HG03103 (cell line): ENCODE data around the gene SLC29A3.

ENCODE experiments used
- ATAC-seq: cut with Tn5 transposase; IDR thresholded peaks from one replicate; pipeline ENCODE4 v1.9.1; 2021; ENCODE audit warnings: low read depth; ENCODE audit not compliant: unreplicated experiment

The SLC29A3 gene

GRCh38 chr10:71299071-71299785 is 19.8 kb upstream of the SLC29A3 start:
- no peak for ATAC-seq

DNA sequence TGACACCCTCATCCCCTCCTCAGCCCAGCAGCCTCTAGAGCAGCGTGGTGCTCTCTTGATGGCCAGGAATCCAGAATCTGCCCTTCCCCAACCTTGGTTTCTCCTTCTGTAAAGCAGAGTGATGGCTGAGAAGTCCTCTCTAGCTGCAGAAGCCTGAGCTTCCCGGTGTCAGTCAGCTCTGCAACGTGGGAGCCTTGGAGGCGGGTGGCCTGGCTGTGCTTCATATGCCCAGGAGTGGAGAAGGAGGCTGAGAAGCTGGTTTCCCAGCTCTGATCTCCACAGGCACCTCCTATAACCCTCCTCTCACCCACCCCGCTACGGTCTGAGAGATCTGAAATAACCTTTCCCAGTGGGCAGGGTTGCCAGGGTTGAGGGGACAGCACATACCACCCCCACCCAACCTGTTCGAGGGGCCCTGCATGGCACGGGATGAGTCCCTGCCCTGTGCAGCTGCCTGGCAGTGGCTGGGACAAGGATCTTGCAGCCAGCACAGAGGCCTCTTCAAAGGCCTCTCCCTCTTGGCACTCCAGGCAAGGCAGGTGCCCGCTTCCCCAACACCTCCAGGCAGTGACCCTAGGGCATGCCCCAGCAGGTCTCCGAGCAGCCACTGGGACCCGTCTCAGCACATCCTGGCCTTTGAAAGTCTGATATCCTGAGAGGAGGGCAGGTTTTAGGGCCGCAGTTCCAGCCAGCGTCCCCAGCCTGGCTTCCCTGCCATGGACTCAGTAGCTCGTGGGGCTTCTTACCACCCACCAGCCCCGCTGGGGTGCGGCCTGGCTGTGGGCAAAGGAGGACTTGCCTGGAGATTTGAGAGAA is 18.3 kb upstream of the SLC29A3 start:
- no peak for ATAC-seq

GRCh38 chr10:71301371-71301916 is 17.6 kb upstream of the SLC29A3 start:
- ATAC-seq, result no peak

- ATAC-seq, result no peak
These were observed 16.6 kb upstream of the SLC29A3 start for GRCh38 chr10:71302451-71302850.

DNA sequence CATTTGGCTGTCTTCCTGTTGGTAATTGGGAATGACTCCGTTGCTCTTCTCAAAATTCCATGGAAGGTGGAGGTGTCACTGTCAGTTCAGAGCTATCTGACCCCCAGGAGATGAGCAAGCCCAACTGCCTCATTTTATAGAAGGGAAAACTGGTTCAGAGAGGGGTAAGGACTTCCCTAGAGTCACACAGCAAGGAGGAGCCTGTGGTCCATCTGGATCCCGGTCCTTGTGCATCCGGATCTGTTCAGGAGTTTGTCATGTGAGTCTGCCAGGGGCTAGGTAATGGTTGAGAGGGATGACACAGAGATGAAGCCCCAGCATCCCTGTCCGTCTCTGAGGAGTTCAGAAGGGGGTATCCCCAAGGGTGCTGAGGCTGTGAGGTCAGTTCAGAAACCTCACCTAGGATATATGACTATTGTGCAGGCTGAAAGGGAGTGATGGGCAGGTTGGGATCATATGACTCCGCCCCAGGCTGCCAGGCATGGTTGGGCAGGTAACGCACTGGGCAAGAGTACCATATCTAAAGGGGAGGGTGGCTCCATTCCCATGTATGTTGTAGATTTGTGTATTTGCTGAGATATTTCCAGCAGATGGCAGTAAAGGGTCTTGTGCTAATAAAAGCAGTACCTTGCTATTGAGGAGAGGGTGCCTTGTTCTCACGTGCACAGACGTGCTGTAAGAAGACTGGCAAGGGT is 16.0 kb upstream of the SLC29A3 start:
- ATAC-seq, result no peak

DNA sequence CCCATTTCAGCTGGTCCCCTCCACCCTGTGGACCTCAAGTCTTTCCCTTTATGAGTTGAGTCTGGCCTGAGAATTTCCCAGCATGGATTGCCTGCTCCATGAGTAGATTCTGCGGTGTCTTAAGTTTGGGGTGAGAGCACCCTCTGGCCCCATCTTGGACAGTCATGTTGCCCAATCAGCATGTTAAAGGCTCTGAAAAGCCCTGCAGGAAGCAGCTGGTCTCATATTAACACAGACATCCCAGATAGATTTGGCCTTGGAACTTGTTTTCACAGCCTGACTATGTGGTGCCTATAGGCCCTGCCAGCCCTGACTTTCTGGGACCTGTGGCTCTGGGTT is 15.5 kb upstream of the SLC29A3 start:
- ATAC-seq, result no peak

GRCh38 chr10:71304914-71305313 is 14.1 kb upstream of the SLC29A3 start:
- ATAC-seq, result no peak

- ATAC-seq, result no peak
These were observed 12.1 kb upstream of the SLC29A3 start for GRCh38 chr10:71306979-71307378.

DNA sequence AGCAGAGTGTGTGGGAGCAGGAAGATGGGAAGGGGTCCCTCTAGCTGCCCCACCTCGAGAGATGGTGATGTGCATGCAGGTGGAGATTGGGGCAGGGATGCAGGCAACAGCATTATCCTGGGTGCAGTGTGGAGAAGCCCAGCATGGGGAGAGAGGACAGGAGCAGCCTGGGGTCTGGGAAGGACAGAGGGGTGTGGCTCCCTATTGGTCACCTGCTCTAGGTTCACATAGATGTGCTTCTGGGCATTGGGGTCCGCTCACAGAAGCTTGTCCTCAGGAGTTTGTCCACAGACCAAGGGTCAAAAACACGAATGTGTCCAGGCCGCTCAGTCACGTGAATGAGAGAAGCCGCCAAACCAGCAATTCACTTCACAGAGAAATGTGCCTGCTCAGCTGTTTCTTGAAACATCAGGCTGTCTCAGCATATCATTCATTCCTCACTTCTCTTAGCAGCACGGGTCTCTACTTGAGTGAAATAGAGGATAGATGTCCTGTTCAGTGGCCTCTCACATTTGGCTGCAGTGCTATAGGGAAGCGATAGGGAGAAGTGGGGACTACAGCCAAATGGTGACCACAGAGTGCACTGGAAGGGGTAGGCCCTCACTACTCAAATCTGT is 11.5 kb upstream of the SLC29A3 start:
- ATAC-seq, result no peak

GRCh38 chr10:71308244-71308643 is 10.8 kb upstream of the SLC29A3 start:
- no peak for ATAC-seq

GRCh38 chr10:71308985-71309384 is 10.1 kb upstream of the SLC29A3 start:
- no peak for ATAC-seq

DNA sequence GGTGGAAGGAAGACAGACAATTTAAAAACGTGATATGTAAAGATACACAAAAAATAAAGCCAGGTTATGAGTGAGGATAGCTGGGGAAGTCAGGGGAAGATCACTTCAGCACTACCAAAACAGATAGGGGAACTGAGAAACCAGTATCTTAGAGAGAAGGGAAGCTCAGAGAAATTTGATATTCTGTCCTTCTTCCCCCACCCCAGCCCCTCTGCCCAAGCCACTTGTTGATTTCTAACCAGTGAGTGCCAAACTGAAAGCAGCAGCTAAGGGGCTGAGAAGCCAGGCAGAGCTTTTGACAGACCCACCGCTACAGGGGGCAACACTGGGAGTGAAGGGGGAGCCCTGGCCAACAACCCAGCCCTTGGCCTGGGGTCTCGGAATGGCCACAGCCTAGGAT is 9.1 kb upstream of the SLC29A3 start:
- no peak for ATAC-seq

- no peak for ATAC-seq
These were observed 6.8 kb upstream of the SLC29A3 start for GRCh38 chr10:71312220-71312619.

DNA sequence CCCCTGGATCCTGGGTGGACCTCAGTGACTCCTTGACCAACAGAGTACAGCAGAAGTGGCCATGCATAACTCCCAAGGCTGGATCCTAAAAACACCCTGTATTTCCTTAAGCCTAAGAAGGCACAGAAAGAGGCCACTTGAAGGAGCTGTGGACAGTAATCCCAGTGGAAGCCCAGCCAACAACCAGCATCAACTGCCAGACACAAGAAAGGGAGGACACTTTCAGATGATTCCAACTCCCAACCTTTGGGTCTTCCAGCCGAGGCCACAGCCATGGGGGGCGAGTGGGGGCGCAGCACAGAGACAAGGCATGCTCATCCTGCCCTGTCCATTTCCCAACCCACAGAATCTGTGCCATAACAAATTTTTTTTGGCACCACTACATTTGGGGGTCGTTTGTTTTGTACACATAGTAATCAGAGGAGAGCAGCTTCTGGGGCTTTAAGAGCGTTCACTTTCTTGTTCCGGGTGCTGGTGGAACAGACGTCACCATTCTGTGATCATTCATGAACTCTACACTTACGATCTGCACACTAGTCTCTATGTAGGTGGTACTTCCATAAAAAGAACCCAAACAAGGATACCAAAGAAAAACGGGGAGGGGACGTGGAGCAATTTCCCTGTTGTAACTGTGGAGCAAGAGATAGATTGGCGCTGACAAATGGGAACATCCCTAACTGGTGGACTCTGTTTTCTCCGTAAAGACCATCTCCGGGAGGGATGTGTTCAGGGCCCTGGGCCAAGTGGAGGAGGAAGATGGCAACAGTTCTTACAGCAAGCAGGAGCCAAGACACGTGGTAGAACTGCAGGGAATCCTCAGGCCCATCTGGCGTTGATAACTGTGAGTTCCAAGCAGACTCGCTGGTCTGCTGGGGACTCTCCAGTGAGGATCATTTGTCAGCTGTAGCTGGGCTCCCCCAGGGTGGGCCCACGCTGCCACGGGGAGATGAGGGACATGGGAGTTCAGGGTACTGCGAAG is 6.0 kb upstream of the SLC29A3 start:
- ATAC-seq, result no peak

GRCh38 chr10:71314028-71314693 is 4.9 kb upstream of the SLC29A3 start:
- no peak for ATAC-seq

GRCh38 chr10:71314694-71315225 is 4.3 kb upstream of the SLC29A3 start:
- no peak for ATAC-seq

- no peak for ATAC-seq
These were observed 2.8 kb upstream of the SLC29A3 start for GRCh38 chr10:71316056-71316785.

- ATAC-seq, result no peak
These were observed 2.3 kb upstream of the SLC29A3 start for GRCh38 chr10:71316786-71317160.
